Hepatocyte (in vitro differentiated cells): ENCODE data around the gene RAPGEF6. TPM values are rescaled to one million over a fixed set of nuclear protein-coding genes. Genes with fewer than 3 reads are reported as not detected.

Experiments used
- DNase-seq: peaks from one replicate; pipeline ENCODE4 v3.0.0-alpha.2; 2016; ENCODE audit warnings: low spot score
- H2AFZ ChIP-seq: fragments of 200-600 bp; sonication (generic); 2 replicates; pipeline ENCODE4 v1.6.0; 2016; ENCODE audit warnings: antibody characterized with exemption, mild to moderate bottlenecking
- H3K27ac ChIP-seq: fragments of 200-600 bp; sonication (generic); 2 replicates; pipeline ENCODE4 v1.5.1; 2016; ENCODE audit warnings: mild to moderate bottlenecking
- H3K27me3 ChIP-seq: fragments of 200-600 bp; sonication (generic); 2 replicates; pipeline ENCODE4 v1.6.1; 2016
- H3K36me3 ChIP-seq: fragments of 200-600 bp; sonication (generic); replicated peaks from 2 replicates; pipeline ENCODE4 v1.5.1; 2016; ENCODE audit warnings: low read depth; ENCODE audit not compliant: insufficient read depth
- H3K4me1 ChIP-seq: fragments of 200-600 bp; sonication (generic); 2 replicates; pipeline ENCODE4 v1.5.1; 2016; ENCODE audit warnings: mild to moderate bottlenecking, moderate library complexity; ENCODE audit not compliant: insufficient read depth
- H3K4me2 ChIP-seq: fragments of 200-600 bp; sonication (generic); 2 replicates; pipeline ENCODE4 v1.6.0; 2016
- H3K4me3 ChIP-seq: fragments of 200-600 bp; sonication (generic); 2 replicates; pipeline ENCODE4 v1.5.1; 2016; ENCODE audit warnings: mild to moderate bottlenecking
- H3K79me2 ChIP-seq: fragments of 200-600 bp; sonication (generic); 2 replicates; pipeline ENCODE4 v1.6.0; 2017; ENCODE audit warnings: mild to moderate bottlenecking
- H3K9me2 ChIP-seq: fragments of 200-600 bp; sonication (generic); replicated peaks from 2 replicates; pipeline ENCODE4 v1.6.0; 2017; ENCODE audit warnings: mild to moderate bottlenecking; ENCODE audit not compliant: insufficient read depth
- H3K9me3 ChIP-seq: fragments of 200-600 bp; sonication (generic); 2 replicates; pipeline ENCODE4 v1.5.1; 2016; ENCODE audit warnings: low read depth, mild to moderate bottlenecking
- H4K20me1 ChIP-seq: fragments of 200-600 bp; sonication (generic); 2 replicates; pipeline ENCODE4 v1.6.0; 2016; ENCODE audit warnings: mild to moderate bottlenecking; ENCODE audit not compliant: insufficient read depth, poor library complexity, severe bottlenecking
- EZH2 ChIP-seq: fragments of 200-600 bp; sonication (generic); IDR thresholded peaks from 2 replicates; pipeline ENCODE4 v1.6.1; 2016; ENCODE audit warnings: antibody characterized with exemption, mild to moderate bottlenecking, borderline replicate concordance
- EZH2phosphoT487 ChIP-seq: fragments of 200-600 bp; sonication (generic); IDR thresholded peaks from one replicate; pipeline ENCODE4 v1.6.1; 2018; ENCODE audit warnings: antibody characterized with exemption, mild to moderate bottlenecking, low read depth, moderate library complexity; ENCODE audit not compliant: unreplicated experiment, severe bottlenecking
- WGBS: methylation state at CpG from one replicate; pipeline ENCODE4 v1.1.6; 2016; ENCODE audit warnings: low lambda C conversion rate; ENCODE audit errors: missing lambda C conversion rate; 5-methylcytosine and 5-hydroxymethylcytosine counted together
- polyA plus RNA-seq: library from polyadenylated mRNA; unstranded; fragments of >200 nt; fragmentation: Nextera tagmentation; extraction: Ambion mirVana; gene quantifications from 2 replicates; pipeline ENCODE4 v1.2.1, GENCODE V29; 2016
- total RNA-seq: library from RNA; depleted of rRNA; stranded (reverse); fragments of >200 nt; gene quantifications from 2 replicates; pipeline ENCODE4 v1.2.3, GENCODE V29; 2014
- TF ChIP-seq, protein P1 (sequence below): fragments of 200-600 bp; sonication (generic); IDR thresholded peaks from 2 replicates; pipeline ENCODE4 v1.5.1; 2016; ENCODE audit warnings: antibody characterized with exemption, mild to moderate bottlenecking; ENCODE audit not compliant: poor library complexity

Gene RAPGEF6
- total and polyA plus RNA-seq, 2 experiments from 2014 or later: 4.7 to 13.3 TPM

DNA sequence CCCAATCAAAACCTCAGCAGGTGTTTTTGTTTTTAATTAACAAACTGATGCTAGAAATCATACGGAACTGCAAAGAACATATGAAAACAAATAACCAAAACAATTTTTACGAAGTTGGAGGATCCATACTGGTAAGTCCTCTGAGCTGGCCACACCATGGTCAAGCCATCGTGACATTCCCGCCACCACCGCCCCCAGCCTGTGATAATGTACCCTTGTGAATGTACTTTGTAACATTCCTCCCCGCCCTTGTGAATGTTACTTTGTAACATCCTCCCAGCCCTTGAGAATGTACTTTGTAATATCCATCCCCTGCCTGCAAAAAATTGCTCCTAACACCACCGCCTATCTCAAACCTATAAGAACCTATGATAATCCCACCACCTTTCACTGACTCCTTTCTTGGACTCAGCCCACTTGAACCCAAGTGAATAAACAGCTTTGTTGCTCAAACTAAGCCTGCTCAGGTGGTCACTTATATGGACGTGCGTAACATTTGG, 63.3 kb downstream of the RAPGEF6 start:
- Histone ChIP-seq H3K4me1 (no peaks in the 10 kb centered on the region), H3K4me2 (no peak overlapping the region), H3K4me3 (no peak overlapping the region), H3K36me3 (no peaks in the 10 kb centered on the region), H3K9me2 (no peaks in the 10 kb centered on the region), H3K79me2 (no peaks in the 10 kb centered on the region), H4K20me1 (no peaks in the 10 kb centered on the region), H2AFZ (no peak overlapping the region), H3K27ac (no peak overlapping the region), H3K9me3 (no peaks in the 10 kb centered on the region), H3K27me3 (no peaks in the 10 kb centered on the region)
- DNase-seq: no peak
- TF ChIP-seq, protein P1, sequence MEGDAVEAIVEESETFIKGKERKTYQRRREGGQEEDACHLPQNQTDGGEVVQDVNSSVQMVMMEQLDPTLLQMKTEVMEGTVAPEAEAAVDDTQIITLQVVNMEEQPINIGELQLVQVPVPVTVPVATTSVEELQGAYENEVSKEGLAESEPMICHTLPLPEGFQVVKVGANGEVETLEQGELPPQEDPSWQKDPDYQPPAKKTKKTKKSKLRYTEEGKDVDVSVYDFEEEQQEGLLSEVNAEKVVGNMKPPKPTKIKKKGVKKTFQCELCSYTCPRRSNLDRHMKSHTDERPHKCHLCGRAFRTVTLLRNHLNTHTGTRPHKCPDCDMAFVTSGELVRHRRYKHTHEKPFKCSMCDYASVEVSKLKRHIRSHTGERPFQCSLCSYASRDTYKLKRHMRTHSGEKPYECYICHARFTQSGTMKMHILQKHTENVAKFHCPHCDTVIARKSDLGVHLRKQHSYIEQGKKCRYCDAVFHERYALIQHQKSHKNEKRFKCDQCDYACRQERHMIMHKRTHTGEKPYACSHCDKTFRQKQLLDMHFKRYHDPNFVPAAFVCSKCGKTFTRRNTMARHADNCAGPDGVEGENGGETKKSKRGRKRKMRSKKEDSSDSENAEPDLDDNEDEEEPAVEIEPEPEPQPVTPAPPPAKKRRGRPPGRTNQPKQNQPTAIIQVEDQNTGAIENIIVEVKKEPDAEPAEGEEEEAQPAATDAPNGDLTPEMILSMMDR: no peak
- TF ChIP-seq EZH2phosphoT487 (no peak), EZH2 (no peak)
- 97% methylated on average over 9 of the region's 9 CpGs for WGBS

DNA sequence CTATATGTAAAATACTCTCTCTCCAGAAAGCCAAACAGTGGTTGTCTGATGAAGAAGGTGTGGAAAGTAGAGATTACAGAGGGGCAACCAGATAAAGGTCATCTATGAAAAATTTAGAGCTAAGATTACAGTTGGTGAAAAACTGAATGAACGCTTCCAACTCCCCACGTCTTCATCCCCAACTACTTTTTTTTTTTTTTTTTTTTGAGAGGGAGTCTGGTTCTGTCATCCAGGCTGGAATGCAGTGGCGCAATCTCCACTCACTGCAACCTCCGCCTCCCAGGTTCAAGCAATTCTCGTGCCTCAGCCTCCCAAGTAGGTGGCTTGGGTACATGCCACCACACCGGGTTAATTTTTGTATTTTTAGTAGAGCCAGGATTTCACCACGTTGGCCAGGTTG, 64.3 kb downstream of the RAPGEF6 start:
- no peaks in the 10 kb centered on the region for H3K36me3 ChIP-seq
- 92% methylated on average over 7 of the region's 7 CpGs for WGBS
- H3K27me3 ChIP-seq: no peaks in the 10 kb centered on the region
- no peak overlapping the region for H3K4me2 ChIP-seq
- DNase-seq: no peak
- H2AFZ ChIP-seq: no peak overlapping the region
- H3K4me1 ChIP-seq: no peaks in the 10 kb centered on the region
- H3K9me2 ChIP-seq: no peaks in the 10 kb centered on the region
- TF ChIP-seq, protein P1: no peak
- no peak overlapping the region for H3K4me3 ChIP-seq
- H3K79me2 ChIP-seq: no peaks in the 10 kb centered on the region
- H4K20me1 ChIP-seq: no peaks in the 10 kb centered on the region
- H3K9me3 ChIP-seq: no peaks in the 10 kb centered on the region
- H3K27ac ChIP-seq: no peak overlapping the region

DNA sequence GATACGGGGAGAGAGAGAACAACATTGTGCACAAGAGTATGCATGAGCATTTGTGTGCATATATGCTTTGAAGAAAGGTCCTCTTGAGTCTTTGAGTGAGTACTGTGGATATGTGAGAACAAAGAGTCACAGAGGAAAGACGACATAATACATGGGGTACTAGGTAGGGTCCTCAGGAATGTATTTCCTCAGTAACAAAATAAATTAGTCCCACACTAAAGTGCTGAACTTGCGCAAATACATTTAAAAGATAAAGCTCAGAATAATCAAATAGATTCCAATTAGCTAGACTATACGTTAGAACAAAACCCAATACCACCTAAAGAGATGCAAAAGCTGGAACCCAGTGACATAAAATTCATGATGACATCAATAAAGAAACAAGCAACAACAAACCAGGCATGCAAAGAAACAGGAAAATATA, 70.8 kb downstream of the RAPGEF6 start:
- no peak for DNase-seq
- Histone ChIP-seq H3K4me3 (no peak overlapping the region), H3K27ac (no peak overlapping the region), H3K79me2 (peaks cover 5% of the 10 kb centered on the region), H2AFZ (no peak overlapping the region), H3K36me3 (no peaks in the 10 kb centered on the region), H3K9me3 (no peaks in the 10 kb centered on the region), H4K20me1 (no peaks in the 10 kb centered on the region), H3K27me3 (no peaks in the 10 kb centered on the region), H3K4me2 (no peak overlapping the region), H3K4me1 (no peaks in the 10 kb centered on the region), H3K9me2 (no peaks in the 10 kb centered on the region)
- TF ChIP-seq EZH2: no peak
- WGBS: 82% methylated on average over 4 of the region's 4 CpGs

DNA sequence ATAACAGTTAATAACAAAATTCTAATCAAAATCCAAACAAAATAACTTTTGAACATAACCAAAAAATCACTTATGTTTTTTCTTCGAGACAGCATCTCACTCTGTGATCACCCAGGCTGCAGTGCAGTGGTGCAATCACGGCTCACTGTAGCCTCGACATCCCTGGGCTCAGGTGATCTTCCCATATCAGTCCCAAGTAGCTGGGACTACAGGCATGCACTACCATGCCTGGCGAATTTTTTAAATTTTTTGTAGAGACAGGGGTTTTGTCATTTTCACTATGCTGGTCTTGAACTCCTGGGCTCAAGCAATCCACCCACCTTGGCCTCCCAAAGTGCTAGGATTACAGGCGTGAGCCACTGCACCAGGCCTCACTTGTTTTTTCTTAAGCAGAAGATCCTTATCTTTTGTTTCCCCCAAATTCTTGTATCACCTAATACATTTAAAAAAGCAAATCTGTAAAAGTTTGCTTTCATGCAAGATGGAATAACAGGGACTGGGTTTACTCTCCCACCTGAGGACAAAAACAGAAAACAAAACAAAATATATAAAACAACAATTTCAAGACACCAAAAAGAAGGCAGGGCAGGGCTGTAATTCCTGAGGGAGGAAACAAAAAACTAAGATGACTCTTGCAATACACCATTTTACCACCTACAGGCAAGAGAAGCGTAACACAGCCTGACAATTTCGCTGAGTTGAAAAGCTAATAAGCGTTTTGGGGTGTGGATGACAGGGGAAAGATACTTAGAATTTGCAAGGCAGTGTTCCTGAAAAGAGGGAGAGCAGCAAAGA, 71.4 kb downstream of the RAPGEF6 start:
- Histone ChIP-seq H3K27me3 (no peaks in the 10 kb centered on the region), H4K20me1 (no peaks in the 10 kb centered on the region), H3K79me2 (peaks cover 5% of the 10 kb centered on the region), H3K27ac (no peak overlapping the region), H3K4me2 (no peak overlapping the region), H3K9me3 (no peaks in the 10 kb centered on the region), H3K36me3 (no peaks in the 10 kb centered on the region), H3K9me2 (no peaks in the 10 kb centered on the region), H3K4me3 (no peak overlapping the region), H3K4me1 (no peaks in the 10 kb centered on the region), H2AFZ (no peak overlapping the region)
- TF ChIP-seq EZH2 (no peak), EZH2phosphoT487 (no peak)
- TF ChIP-seq, protein P1: no peak
- WGBS: 83% methylated on average over 8 of the region's 8 CpGs
- no peak for DNase-seq
